Trophoblast cell (in vitro differentiated cells and primary cell): ENCODE measurements around the gene RTCA.
"Not testable (repeated sequence)": the region's sequence is repeated elsewhere in the genome, so short reads cannot be mapped to it uniquely, and the experiment has no call there.

Experiments
- DNase-seq, 2 donors: peaks; one replicate each; pipeline ENCODE4 v3.0.0-alpha.2; 2016
- H2AFZ ChIP-seq: 2 replicates; pipeline ENCODE4 v1.6.1; 2013; ENCODE audit warnings: low read length, moderate library complexity, mild to moderate bottlenecking; ENCODE audit not compliant: insufficient read depth, poor library complexity
- H2AK5ac ChIP-seq: 2 replicates; pipeline ENCODE4 v1.6.1; 2013; ENCODE audit warnings: mild to moderate bottlenecking, low read length
- H2BK120ac ChIP-seq: 2 replicates; pipeline ENCODE4 v1.6.1; 2013; ENCODE audit warnings: low read length, mild to moderate bottlenecking, moderate library complexity; ENCODE audit not compliant: insufficient read depth, poor library complexity
- H2BK12ac ChIP-seq: 2 replicates; pipeline ENCODE4 v1.6.1; 2013; ENCODE audit warnings: mild to moderate bottlenecking, low read length, moderate library complexity
- H2BK5ac ChIP-seq: 2 replicates; pipeline ENCODE4 v1.6.1; 2013; ENCODE audit warnings: low read length, low read depth, moderate library complexity, mild to moderate bottlenecking; ENCODE audit not compliant: poor library complexity
- H3K14ac ChIP-seq: 2 replicates; pipeline ENCODE4 v1.6.1; 2013; ENCODE audit warnings: mild to moderate bottlenecking, low read length
- H3K18ac ChIP-seq: 2 replicates; pipeline ENCODE4 v1.6.1; 2013; ENCODE audit warnings: mild to moderate bottlenecking, low read length
- H3K23ac ChIP-seq: 2 replicates; pipeline ENCODE4 v1.6.1; 2013; ENCODE audit warnings: low read length
- H3K27ac ChIP-seq: 2 replicates; pipeline ENCODE4 v1.5.1; 2013; ENCODE audit warnings: low read depth, mild to moderate bottlenecking, inconsistent platforms, low read length, moderate library complexity
- H3K27me3 ChIP-seq: 2 replicates; pipeline ENCODE4 v1.6.1; 2013; ENCODE audit warnings: inconsistent platforms, mild to moderate bottlenecking, low read length, moderate library complexity; ENCODE audit not compliant: insufficient read depth
- H3K36me3 ChIP-seq, 2 experiments: 1 replicate in 1 of 2; 2 replicates in 1 of 2; pipeline ENCODE4 v1.6.1; 2013; ENCODE audit warnings: low read length in 2 of 2, mild to moderate bottlenecking in 2 of 2, moderate library complexity in 1 of 2; ENCODE audit not compliant: insufficient read depth in 2 of 2, control insufficient read depth in 1 of 2
- H3K4ac ChIP-seq: 2 replicates; pipeline ENCODE4 v1.6.1; 2013; ENCODE audit warnings: low read depth, mild to moderate bottlenecking, low read length, moderate library complexity
- H3K4me1 ChIP-seq, 2 experiments: 1 replicate in 1 of 2; 2 replicates in 1 of 2; pipeline ENCODE4 v1.6.1; 2013; ENCODE audit warnings: low read length in 2 of 2, mild to moderate bottlenecking in 2 of 2, moderate library complexity in 1 of 2; ENCODE audit not compliant: insufficient read depth in 2 of 2, control insufficient read depth in 1 of 2
- H3K4me2 ChIP-seq: 2 replicates; pipeline ENCODE4 v1.6.1; 2013; ENCODE audit warnings: inconsistent platforms, mild to moderate bottlenecking, low read length, moderate library complexity
- H3K4me3 ChIP-seq: 2 replicates; pipeline ENCODE4 v1.5.1; 2013; ENCODE audit warnings: mild to moderate bottlenecking, low read depth, low read length, inconsistent platforms
- H3K79me1 ChIP-seq: one replicate; pipeline ENCODE4 v1.6.1; 2013; ENCODE audit warnings: low read length
- H3K79me2 ChIP-seq: 2 replicates; pipeline ENCODE4 v1.6.1; 2013; ENCODE audit warnings: low read length, mild to moderate bottlenecking; ENCODE audit not compliant: control insufficient read depth, insufficient read depth, poor library complexity
- H3K9ac ChIP-seq: 2 replicates; pipeline ENCODE4 v1.6.1; 2013; ENCODE audit warnings: mild to moderate bottlenecking, low read length
- H3K9me3 ChIP-seq: 2 replicates; pipeline ENCODE4 v1.6.1; 2013; ENCODE audit warnings: low read depth, mild to moderate bottlenecking, control low read depth, inconsistent platforms, low read length; ENCODE audit not compliant: insufficient read depth
- H4K12ac ChIP-seq: 2 replicates; pipeline ENCODE4 v1.6.1; 2013; ENCODE audit warnings: low read depth, mild to moderate bottlenecking, low read length, moderate library complexity
- H4K8ac ChIP-seq: 2 replicates; pipeline ENCODE4 v1.6.1; 2013; ENCODE audit warnings: low read depth, mild to moderate bottlenecking, low read length, moderate library complexity
- H4K91ac ChIP-seq: one replicate; pipeline ENCODE4 v1.6.1; 2013; ENCODE audit warnings: low read depth, mild to moderate bottlenecking, low read length, moderate library complexity
- WGBS: extraction: QIAGEN DNeasy Blood & Tissue Kit; methylation state at CpG from one replicate; pipeline ENCODE4 v1.1.7; 2013; ENCODE audit warnings: missing lambda C conversion rate; ENCODE audit not compliant: insufficient read length, insufficient coverage; ENCODE audit errors: extremely low coverage; 5-methylcytosine and 5-hydroxymethylcytosine counted together

RTCA gene

GRCh38 chr1:100253552-100253951 is 12.5 kb upstream of the RTCA start:
- Histone ChIP-seq H3K79me2 (peaks cover 6% of the 10 kb centered on the region), H3K4me1 (peaks cover 0 to 5% of the 10 kb centered on the region in 2 experiments), H3K27ac (no peak overlapping the region), H3K27me3 (no peaks in the 10 kb centered on the region), H2BK5ac (no peak overlapping the region), H3K4me2 (no peak overlapping the region), H4K8ac (no peak overlapping the region), H3K23ac (no peak overlapping the region), H3K9ac (no peak overlapping the region), H2BK120ac (no peak overlapping the region), H4K91ac (no peak overlapping the region), H3K9me3 (no peaks in the 10 kb centered on the region), H2BK12ac (no peak overlapping the region), H3K79me1 (peaks cover 5% of the 10 kb centered on the region), H3K36me3 (no peaks in the 10 kb centered on the region), H2AFZ (no peak overlapping the region), H4K12ac (no peak overlapping the region), H3K4me3 (no peak overlapping the region), H3K4ac (no peak overlapping the region), H3K14ac (no peak overlapping the region), H3K18ac (no peak overlapping the region), H2AK5ac (no peak overlapping the region)
- DNase-seq = peak; percentile 42 to 57
- WGBS = no CpG with 5 or more reads among the region's 10 CpGs

GRCh38 chr1:100256273-100256672 is 9.7 kb upstream of the RTCA start:
- not testable (repeated sequence) for H3K18ac ChIP-seq, H3K27ac ChIP-seq, H2AFZ ChIP-seq, H2AK5ac ChIP-seq, H2BK5ac ChIP-seq, H4K8ac ChIP-seq, H3K4me2 ChIP-seq, H3K79me2 ChIP-seq, H2BK120ac ChIP-seq, H3K79me1 ChIP-seq, DNase-seq, H3K27me3 ChIP-seq, H3K14ac ChIP-seq, H3K36me3 ChIP-seq, H3K9ac ChIP-seq, H3K4me3 ChIP-seq, H3K4ac ChIP-seq, H3K23ac ChIP-seq, H4K12ac ChIP-seq, H3K4me1 ChIP-seq, H3K9me3 ChIP-seq, H2BK12ac ChIP-seq, H4K91ac ChIP-seq
- no CpG with 5 or more reads among the region's 5 CpGs for WGBS

GRCh38 chr1:100258427-100258826 is 7.6 kb upstream of the RTCA start:
- DNase-seq, H3K4me1 ChIP-seq, H3K27me3 ChIP-seq, H2AFZ ChIP-seq, H3K79me1 ChIP-seq, H4K12ac ChIP-seq, H2BK5ac ChIP-seq, H3K79me2 ChIP-seq, H2BK120ac ChIP-seq, H3K27ac ChIP-seq, H2BK12ac ChIP-seq, H3K4ac ChIP-seq, H3K4me2 ChIP-seq, H3K9me3 ChIP-seq, H3K23ac ChIP-seq, H3K14ac ChIP-seq, H3K36me3 ChIP-seq, H3K9ac ChIP-seq, H3K4me3 ChIP-seq, H4K8ac ChIP-seq, H2AK5ac ChIP-seq, H3K18ac ChIP-seq, H4K91ac ChIP-seq: not testable (repeated sequence)
- no CpG with 5 or more reads among the region's 6 CpGs for WGBS

GRCh38 chr1:100261686-100262085 is 4.3 kb upstream of the RTCA start:
- Histone ChIP-seq H3K23ac (no peak overlapping the region), H3K4ac (no peak overlapping the region), H2BK120ac (no peak overlapping the region), H3K18ac (no peak overlapping the region), H2BK5ac (no peak overlapping the region), H2AFZ (no peak overlapping the region), H3K4me2 (no peak overlapping the region), H4K91ac (no peak overlapping the region), H3K9me3 (no peaks in the 10 kb centered on the region), H3K27ac (no peak overlapping the region), H3K9ac (no peak overlapping the region), H3K4me3 (no peak overlapping the region), H3K27me3 (no peaks in the 10 kb centered on the region), H3K14ac (no peak overlapping the region), H3K79me2 (peaks cover 5% of the 10 kb centered on the region), H2BK12ac (no peak overlapping the region), H4K12ac (no peak overlapping the region), H2AK5ac (no peak overlapping the region), H3K79me1 (peaks cover 5% of the 10 kb centered on the region), H3K4me1 (peaks cover 0 to 2% of the 10 kb centered on the region in 2 experiments), H3K36me3 (no peaks in the 10 kb centered on the region), H4K8ac (no peak overlapping the region)
- DNase-seq = no peak
